GM12878 (cell line): ENCODE data around the gene STARD13. TPM values are rescaled to one million over a fixed set of nuclear protein-coding genes. Genes with fewer than 3 reads are reported as not detected.

Experiments used
- ATAC-seq: fragments of 200-7000 bp; cut with Tn5 transposase; 3 replicates; pipeline ENCODE4 v1.9.1; 2020; ENCODE audit warnings: mild to moderate bottlenecking, moderate library complexity
- BruUV-seq: library from RNA; stranded (reverse); fragments of 400-500 nt; replicated peaks from 2 replicates; lab custom pipeline; 2021; lab: Mats Ljungman, UMichigan
- CTCF ChIA-PET: fragments of 300-600 bp; sonication (Branson Sonifier 250); formaldehyde crosslinking; extraction: SDS; loops from one replicate; lab custom pipeline; 2021; ENCODE audit warnings: inconsistent platforms; lab: Yijun Ruan, JAX
- POLR2A ChIA-PET: fragments of 350-600 bp; formaldehyde crosslinking; extraction: SDS; loops from one replicate; lab custom pipeline; 2021; ENCODE audit warnings: inconsistent platforms; lab: Charles Lee
- RAD21 ChIA-PET: fragments of 300-600 bp; sonication (Branson Sonifier 250); formaldehyde crosslinking; loops from one replicate; lab custom pipeline; 2023; ENCODE audit warnings: antibody characterized with exemption; ENCODE audit not compliant: unreplicated experiment; lab: Charles Lee
- SMC1A ChIA-PET: fragments of 300-600 bp; sonication (Branson Sonifier 250); formaldehyde crosslinking; loops from one replicate; lab custom pipeline; 2023; ENCODE audit not compliant: unreplicated experiment, uncharacterized antibody; lab: Charles Lee
- DNase-seq: peaks from one replicate; pipeline ENCODE4 v3.0.0-alpha.2; 2011; ENCODE audit warnings: low read depth, low spot score
- FAIRE-seq: peaks from 3 replicates; lab custom pipeline; 2011; peaks lifted over from hg19 to GRCh38; lab: Jason Lieb, UNC
- H2AFZ ChIP-seq: 2 replicates; pipeline ENCODE4 v1.6.0; 2011; ENCODE audit warnings: low read depth, low read length, control low read depth; ENCODE audit not compliant: control insufficient read depth
- H3K27ac ChIP-seq: 2 replicates; pipeline ENCODE4 v1.5.1; 2011; ENCODE audit warnings: control low read depth; ENCODE audit not compliant: control insufficient read depth, insufficient read depth
- H3K27me3 ChIP-seq, 2 experiments: replicated peaks in 1 of 2; 2 replicates each; pipeline versions ENCODE4 v1.6.0 to v1.6.1; 2011; ENCODE audit warnings: low read length in 1 of 2; ENCODE audit not compliant: control insufficient read depth in 2 of 2, insufficient read depth in 2 of 2
- H3K36me3 ChIP-seq, 2 experiments: 2 replicates each; pipeline ENCODE4 v1.5.1; 2011; ENCODE audit warnings: low read length in 1 of 2; ENCODE audit not compliant: control insufficient read depth in 2 of 2, insufficient read depth in 2 of 2
- H3K4me1 ChIP-seq: 2 replicates; pipeline ENCODE4 v1.6.1; 2011; ENCODE audit warnings: mild to moderate bottlenecking, low read length, moderate library complexity, mixed read lengths; ENCODE audit not compliant: control insufficient read depth, insufficient read depth
- H3K4me2 ChIP-seq: 2 replicates; pipeline ENCODE4 v1.6.0; 2011; ENCODE audit warnings: control low read depth; ENCODE audit not compliant: control insufficient read depth, insufficient read depth
- H3K4me3 ChIP-seq: fragments of 200-600 bp; sonication (generic); 2 replicates; pipeline ENCODE4 v1.5.1; 2016
- H3K79me2 ChIP-seq: 2 replicates; pipeline ENCODE4 v1.6.0; 2011; ENCODE audit warnings: low read length; ENCODE audit not compliant: control insufficient read depth, insufficient read depth
- H3K9ac ChIP-seq: 2 replicates; pipeline ENCODE4 v1.8.0; 2011; ENCODE audit warnings: low read length, control low read depth, mixed read lengths; ENCODE audit not compliant: control insufficient read depth, insufficient read depth
- H3K9me3 ChIP-seq: replicated peaks from 3 replicates; pipeline ENCODE4 v1.5.1; 2011; ENCODE audit warnings: mild to moderate bottlenecking, low read length; ENCODE audit not compliant: control insufficient read depth, insufficient read depth
- H4K20me1 ChIP-seq: 2 replicates; pipeline ENCODE4 v1.6.0; 2011; ENCODE audit not compliant: control insufficient read depth, insufficient read depth
- ATF3 ChIP-seq: IDR thresholded peaks from 2 replicates; pipeline ENCODE4 v1.6.1; 2011; ENCODE audit warnings: low read depth, mild to moderate bottlenecking, low read length, moderate library complexity, borderline replicate concordance; ENCODE audit errors: extremely low read depth
- SMAD1 ChIP-seq: fragments of 450-650 bp; IDR thresholded peaks from 2 replicates; pipeline ENCODE4 v1.6.1; 2018; ENCODE audit warnings: mild to moderate bottlenecking, low read depth; ENCODE audit not compliant: partially characterized antibody
- ZBTB4 ChIP-seq: fragments of 450-650 bp; formaldehyde crosslinking; IDR thresholded peaks from 2 replicates; pipeline ENCODE4 v1.4.0; 2022; ENCODE audit warnings: mild to moderate bottlenecking, moderate library complexity
- ZNF207 ChIP-seq: fragments of 450-650 bp; IDR thresholded peaks from 2 replicates; pipeline ENCODE4 v1.6.1; 2014; ENCODE audit warnings: antibody characterized with exemption, mild to moderate bottlenecking, borderline replicate concordance
- WGBS: methylation state at CpG from one replicate; pipeline ENCODE4 v1.1.6; 2016; ENCODE audit warnings: low lambda C conversion rate; ENCODE audit not compliant: insufficient replicate concordance, insufficient coverage; ENCODE audit errors: missing lambda C conversion rate; 5-methylcytosine and 5-hydroxymethylcytosine counted together
- in situ Hi-C: fragments of 300-500 bp; cut with MboI; formaldehyde crosslinking; loops from 9 replicates; pipeline ENCODE4 v1.14.3; 2018; ENCODE audit warnings: mixed read lengths
- intact Hi-C: fragments of 100-400 bp; cut with micrococcal nuclease; formaldehyde crosslinking; loops from one replicate; pipeline ENCODE4 v1.14.2; 2022; ENCODE audit not compliant: unreplicated experiment
- polyA plus RNA-seq, 11 experiments: library from polyadenylated mRNA; depleted of rRNA in 4 of 11; unstranded in 6 of 11; stranded (reverse) in 5 of 11; fragments of >200 nt; fragmentation: Nextera tagmentation in 4 of 11; fragmentation: Illumina TruSeq in 1 of 11; extraction: Ambion mirVana in 4 of 11; extraction: Trizol in 1 of 11; gene quantifications; 1 replicate in 1 of 11; 2 replicates in 10 of 11; pipeline versions ENCODE4 v1.2.1 to v1.2.3, GENCODE V29; 2011 to 2016; ENCODE audit warnings: inconsistent platforms in 2 of 11, missing spikeins in 2 of 11, low read depth in 1 of 11
- total RNA-seq, 4 experiments: library from RNA; depleted of rRNA in 3 of 4; stranded (reverse); fragments of >200 nt in 3 of 4; fragmentation: Illumina TruSeq in 1 of 4; extraction: Trizol in 1 of 4; gene quantifications; 2 replicates each; pipeline versions ENCODE4 v1.2.1 to v1.2.3, GENCODE V29; 2013 to 2021

The STARD13 gene
- total and polyA plus RNA-seq, 10 of the 15 experiments (the other 5 are each of a cell fraction or from before 2014, with no cell fraction given), result 4.0 to 41.6 (median 10.1) TPM

DNA sequence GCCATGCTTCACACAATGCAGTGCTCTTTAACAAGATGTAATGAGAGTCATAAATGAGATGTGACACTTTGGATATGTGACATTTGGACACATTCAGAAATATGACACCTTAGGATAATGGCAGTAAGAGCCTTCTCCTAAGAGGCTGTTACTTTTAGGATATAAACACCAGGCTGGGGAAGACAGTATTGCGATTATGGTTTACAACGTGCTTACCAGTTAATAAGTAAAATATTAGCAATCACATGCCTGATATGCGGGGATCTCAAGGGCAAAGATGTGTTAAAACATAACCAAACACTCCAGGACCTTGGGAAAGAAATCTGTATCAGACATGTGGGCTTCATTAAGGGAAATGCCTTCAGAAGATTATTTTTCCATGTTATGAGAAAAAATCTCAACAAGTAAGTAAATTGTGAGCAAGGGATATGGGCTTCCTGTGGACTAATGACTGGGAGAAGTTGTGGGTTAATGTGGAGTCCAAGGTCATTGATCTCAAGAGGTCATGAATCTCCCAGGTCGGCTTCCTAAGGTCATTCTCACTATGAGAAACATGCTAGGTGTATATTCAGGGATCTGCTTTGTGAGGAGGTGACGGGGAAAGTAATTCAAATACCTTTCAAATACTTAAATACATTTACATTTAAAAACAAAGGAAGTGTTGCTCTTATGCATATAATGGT is 105.3 kb downstream of the STARD13 start:
- TF ChIP-seq ZBTB4 (CRISPR knock-in tag) (no peak), ZNF207 (no peak), ATF3 (no peak), SMAD1 (no peak)
- Histone ChIP-seq H3K27ac (no peak overlapping the region), H3K9ac (no peak overlapping the region), H2AFZ (no peak overlapping the region), H3K4me3 (no peak overlapping the region), H4K20me1 (no peaks in the 10 kb centered on the region), H3K4me2 (no peak overlapping the region), H3K27me3 (no peaks in the 10 kb centered on the region), H3K36me3 (peaks cover 0 to 3% of the 10 kb centered on the region in 2 experiments; a peak in 3 of 4 replicates), H3K9me3 (no peaks in the 10 kb centered on the region), H3K4me1 (peaks cover 17% of the 10 kb centered on the region), H3K79me2 (peaks cover 17% of the 10 kb centered on the region)
- no TSS peak for BruUV-seq
- ATAC-seq (no peak), FAIRE-seq (no peak), DNase-seq (no peak)
- ChIA-PET SMC1A (interaction anchor here (6.1 to 33.0 kb wide), 3 partner anchors 14 to 28 kb away, joined by 68 to 832 read pairs (median 89); no protein-coding TSS in a partner anchor), RAD21 (interaction anchor here (1.0 to 5.9 kb wide), 4 partner anchors 21 to 34 kb away, joined by 3 to 76 read pairs (median 4); no protein-coding TSS in a partner anchor), POLR2A (interaction anchor here (0.6 to 17.9 kb wide), 5 partner anchors 8 to 337 kb away, joined by 3 to 262 read pairs (median 5); no protein-coding TSS in a partner anchor), CTCF (no interaction called here)
- intact Hi-C loops (no loop called here), in situ Hi-C loops (no loop called here)
- WGBS, result 60% methylated on average over 5 of the region's 5 CpGs
